HG02870 (cell line): ENCODE data around the gene DNAH11.

ENCODE experiments used
- ATAC-seq: cut with Tn5 transposase; IDR thresholded peaks from one replicate; pipeline ENCODE4 v1.9.1; 2021; ENCODE audit warnings: mild to moderate bottlenecking, moderate library complexity; ENCODE audit not compliant: unreplicated experiment

DNAH11 gene

DNA sequence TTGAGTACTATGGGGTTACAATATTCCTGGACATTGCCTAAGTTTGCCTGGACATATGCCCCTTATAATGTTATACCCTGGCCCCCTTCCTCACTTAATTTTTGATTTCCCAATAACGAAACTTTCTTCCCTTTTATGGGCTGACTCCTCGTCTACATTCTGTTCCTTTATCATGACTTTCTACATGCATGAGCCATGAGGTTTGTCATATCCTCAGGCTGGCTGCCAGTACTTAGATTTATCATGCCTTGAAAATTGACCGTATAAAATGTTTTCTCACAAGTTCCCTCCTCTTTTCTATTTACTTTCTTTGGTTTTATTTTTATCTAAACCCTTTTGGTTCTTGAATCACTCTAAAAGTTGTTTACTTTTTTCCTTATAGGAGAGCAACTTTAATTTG lies 4.7 kb downstream of the DNAH11 start:
- ATAC-seq: no peak

DNA sequence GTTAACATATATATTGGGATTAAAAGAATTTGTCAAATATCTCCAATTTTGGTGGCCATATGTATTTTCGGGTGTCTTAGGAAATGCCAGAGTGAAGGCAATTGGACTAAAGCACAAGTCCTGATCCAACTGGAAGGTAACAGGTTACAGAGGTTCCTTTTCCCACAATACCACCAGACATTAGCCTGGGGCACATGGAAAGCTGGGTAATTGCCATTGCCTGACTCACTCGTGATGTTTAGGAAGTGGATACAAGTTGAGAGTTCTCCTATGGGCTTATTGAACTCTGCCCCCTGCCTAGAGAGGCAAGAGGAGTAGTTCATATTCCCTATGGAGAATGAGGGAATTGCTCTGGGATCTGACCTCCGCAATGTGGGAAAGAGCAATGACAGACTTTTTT lies 5.7 kb downstream of the DNAH11 start:
- ATAC-seq: no peak

DNA sequence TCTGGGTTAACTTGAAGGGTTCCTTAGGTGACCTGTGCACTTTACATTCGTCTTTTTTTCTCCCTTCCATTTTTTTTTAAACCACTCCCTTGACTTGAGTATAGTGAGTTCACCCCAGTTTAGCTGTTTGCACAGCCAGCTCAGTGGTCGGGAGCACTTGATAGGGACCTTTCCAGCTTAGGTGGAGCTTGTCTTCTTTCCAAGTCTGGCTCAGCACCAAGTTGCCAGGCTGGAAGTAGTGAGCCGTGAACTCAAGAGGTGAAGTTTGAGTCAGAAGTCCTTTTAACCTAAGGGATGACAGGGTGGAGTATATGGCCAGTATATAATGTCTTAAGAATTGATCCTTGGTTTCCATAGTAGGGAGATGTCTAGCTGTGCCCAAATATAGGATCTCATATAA lies 7.2 kb downstream of the DNAH11 start:
- no peak for ATAC-seq

DNA sequence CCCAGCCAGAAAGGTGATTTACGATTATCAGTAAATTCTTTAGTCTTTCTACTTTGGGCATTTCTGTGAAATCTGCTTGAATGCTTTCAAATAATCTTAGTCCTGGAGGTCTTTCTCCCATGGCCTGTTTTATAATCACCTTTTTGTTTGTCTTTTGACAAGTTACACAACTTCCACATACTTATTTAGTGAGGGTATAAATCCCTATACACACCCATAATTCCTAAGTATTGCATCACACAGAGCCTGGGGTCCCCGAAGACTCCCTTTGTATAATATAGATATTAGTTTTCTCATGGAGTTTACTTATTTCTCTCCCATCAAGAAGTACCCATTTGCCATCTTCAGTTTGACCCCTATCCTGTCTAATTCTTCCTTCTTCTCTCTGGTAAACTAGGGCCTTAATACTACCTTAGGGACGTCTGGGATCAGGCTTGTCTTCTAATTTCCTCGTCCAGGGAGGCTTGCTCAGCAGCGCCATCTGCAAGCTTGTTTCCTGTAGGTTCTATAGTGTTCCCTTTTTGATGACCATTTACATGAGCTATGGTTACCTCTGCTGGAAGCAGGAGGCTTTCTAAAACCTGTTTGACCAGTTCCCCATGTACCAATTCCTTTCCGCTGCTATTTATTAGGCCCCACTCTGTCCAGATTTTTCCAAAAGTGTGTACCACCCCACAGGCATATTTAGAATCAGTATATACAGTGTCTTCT lies 8.1 kb downstream of the DNAH11 start:
- no peak for ATAC-seq

DNA sequence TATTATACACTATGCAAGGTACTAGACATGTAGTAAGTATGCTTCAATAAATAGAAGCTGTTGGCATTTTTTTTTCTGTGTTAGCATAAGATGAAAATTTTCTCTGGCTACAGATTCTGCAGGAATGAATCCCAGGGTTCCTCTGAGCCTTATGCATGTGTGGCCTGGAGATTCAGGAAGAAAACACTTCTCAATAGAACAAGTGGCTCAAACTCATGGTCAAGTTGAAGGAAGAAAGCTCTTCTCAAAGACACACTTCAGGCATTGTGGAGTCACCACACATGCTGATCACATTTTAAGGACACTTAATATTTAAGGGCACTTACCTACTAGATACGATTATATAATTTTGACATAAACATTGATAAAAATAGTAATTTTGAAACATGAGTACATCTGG lies 19.5 kb downstream of the DNAH11 start:
- no peak for ATAC-seq

DNA sequence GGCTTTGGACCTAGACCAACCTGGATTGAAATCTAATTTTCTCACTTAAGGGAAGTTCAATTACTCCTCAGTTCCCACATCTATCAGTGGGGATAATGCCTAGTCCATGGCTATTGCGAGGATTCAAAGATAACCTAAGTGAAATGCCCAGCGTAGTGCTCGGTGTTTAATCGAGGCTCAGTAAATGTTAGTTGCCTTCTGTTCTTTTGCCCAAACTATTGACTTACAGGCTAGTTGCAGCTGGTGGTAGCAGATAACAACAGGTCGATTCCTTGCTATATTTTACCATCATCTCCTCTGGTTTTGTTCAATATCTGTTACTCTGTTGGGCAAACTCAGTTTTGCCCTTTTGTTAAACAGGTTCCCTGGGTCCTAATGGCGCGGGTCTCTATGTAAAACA lies 22.8 kb downstream of the DNAH11 start:
- ATAC-seq: no peak

DNA sequence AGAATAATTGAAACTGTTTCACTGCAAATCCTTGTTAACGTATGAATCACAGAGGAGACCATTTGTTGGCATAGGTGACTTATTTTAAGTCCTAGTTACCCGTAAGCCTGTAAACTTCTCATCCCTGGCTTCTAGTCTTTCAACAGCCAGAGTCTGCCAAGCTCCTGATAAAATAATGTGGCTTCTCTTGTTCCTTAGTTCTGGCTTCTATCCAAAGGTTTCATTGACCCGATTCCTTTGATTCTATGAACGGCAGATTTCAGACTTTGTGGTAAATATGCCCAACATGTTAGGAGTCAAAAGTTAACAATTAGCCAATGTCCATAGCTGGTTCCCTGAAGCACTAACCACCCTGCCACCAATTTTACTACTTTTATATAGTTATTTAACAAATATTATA lies 23.3 kb downstream of the DNAH11 start:
- ATAC-seq: no peak

DNA sequence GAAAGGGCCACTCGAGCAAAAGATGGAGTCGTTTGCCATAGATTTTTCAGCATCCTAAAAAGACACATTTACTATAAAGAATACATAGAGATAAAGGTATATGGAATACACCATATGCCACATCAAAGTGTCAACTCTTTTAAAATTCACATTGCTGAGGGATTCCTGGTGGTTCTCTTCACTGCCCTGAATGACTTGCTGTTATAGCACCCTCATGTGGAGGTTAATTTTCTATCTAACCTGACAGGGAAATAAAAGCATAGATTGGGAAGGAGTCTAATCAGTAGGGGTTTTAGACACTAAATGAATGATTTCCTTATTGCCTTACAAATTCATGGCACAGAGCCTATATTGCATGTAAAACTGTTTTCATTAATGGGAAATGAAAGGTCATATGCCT lies 25.9 kb downstream of the DNAH11 start:
- ATAC-seq: no peak

DNA sequence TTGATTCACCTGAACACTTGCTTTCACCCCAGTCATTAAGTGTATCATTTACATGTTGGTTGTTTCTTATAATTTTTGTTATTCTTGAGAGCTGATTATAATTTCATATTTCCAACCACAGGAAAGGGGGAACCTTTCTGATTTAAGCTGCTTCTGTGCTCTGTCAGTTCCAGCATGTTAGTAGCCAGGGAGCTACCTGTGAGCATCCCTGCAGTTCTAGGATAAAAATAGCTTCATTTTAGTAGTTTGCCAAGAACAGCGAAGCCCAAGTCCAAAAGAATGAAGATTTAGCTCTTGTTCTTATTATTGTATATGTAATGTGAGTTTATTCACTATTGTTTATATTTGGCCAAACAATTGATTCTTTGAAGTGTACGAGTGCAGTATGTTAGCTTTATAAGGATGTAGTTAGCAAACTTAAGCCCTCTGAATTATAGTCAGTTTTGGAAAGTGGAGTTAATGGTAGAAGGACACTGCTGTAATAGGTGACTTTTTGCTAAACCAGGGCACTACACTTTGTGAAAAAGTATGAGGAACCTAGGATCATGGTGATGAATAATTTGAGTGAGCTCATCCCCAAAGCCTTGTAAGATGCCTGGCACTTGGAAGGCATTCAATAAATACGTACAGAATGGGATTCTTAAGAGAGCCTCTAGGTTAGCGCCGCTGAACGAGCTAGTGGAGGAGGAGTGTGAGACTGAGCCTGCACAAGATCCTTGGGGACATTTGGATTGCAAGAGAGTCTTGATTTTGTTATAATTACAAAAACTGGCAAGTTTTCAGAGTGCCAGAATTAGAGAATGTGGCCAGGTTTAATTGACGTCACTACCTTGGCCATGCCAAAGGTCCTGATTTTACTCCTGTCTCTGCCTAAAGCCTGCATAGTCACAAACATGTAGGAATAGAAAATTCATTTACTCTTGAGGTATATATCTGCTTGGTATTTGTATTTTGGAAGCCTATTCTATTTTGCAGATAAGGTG lies 29.8 kb downstream of the DNAH11 start:
- ATAC-seq: no peak

DNA sequence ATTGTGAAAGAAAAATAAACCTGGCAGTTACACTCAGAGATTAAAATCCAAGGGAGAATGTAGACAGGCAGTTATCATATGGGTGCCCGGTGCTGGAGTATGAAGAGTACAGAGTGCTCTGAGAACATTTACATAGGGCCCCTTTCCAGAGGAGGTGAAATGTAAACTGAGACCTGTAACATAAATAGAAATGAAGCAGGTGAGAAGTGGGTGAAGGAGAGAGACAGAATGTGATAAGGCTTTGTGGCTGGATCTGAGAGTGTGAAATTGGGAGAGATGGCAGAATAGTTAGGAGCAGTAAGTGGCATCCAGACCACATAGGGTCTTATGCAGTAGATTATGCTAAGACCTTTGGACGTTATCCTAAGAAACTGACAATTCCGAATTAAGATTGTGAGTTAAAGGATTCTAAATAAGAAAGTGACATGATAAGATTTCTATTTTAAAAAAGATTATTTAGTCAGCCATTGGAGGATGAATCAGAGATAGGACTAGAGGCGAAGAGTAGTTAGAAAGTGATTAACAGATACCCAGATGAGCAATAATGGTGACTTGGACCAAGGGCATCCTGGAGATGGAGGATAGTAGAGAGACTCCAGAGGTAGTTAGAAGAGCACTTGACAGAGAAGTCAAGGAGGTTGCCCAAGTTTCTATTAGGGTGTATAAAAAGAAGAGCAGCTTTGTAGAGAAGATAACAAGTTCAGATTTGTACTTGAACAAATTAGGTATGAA lies 36.7 kb downstream of the DNAH11 start:
- no peak for ATAC-seq

DNA sequence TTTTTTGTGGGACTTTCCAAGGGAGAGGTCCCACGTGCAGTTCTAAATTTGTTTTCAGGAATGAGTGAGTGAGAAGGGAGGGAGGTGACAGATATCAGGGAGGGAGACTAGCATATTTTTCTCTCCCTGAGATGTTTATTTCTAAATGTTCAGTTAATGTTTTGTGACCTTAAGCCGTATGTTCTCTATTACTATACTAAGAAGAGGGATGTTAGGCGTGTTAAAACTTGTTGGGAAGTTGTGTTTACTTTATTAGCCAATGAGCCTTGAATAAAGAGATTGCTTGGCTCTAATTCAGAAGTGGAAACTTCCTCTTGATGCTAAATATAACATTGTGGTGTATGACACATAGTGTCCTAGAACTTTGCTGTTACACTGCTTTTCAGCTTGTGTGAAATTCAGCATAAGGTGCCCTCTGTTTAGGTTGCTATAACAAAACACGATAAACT lies 37.3 kb downstream of the DNAH11 start:
- ATAC-seq: peak; percentile 50

DNA sequence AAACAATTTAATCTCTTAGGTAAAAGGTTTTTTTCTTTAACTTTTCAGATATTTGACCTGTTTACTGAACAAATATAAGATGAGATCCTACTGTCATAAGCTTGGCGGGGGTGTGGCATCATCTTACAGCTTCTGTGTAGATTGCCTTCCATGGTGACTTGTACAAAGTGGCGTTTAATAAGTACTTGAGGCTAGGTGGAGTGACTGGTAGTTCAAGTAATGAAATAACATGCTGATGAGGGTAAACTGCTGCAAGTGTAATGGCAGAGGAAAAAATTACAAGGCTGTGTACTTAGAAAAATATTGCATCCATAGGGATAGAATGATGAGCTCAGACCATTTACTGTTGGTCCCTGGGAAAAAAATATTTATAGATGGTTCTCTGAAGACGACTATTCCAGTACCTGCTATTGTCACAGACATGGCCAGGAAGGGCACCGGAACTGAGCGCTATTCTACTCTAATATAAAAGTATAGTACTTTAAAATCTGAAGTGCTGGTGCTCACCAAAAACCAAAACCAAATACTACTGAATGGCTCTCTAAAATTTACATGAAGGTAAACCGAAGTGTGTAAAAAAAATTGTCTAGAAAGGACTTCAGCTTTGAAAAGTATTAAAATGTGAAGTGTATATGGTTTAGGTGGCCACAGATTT lies 42.4 kb downstream of the DNAH11 start:
- ATAC-seq: no peak

DNA sequence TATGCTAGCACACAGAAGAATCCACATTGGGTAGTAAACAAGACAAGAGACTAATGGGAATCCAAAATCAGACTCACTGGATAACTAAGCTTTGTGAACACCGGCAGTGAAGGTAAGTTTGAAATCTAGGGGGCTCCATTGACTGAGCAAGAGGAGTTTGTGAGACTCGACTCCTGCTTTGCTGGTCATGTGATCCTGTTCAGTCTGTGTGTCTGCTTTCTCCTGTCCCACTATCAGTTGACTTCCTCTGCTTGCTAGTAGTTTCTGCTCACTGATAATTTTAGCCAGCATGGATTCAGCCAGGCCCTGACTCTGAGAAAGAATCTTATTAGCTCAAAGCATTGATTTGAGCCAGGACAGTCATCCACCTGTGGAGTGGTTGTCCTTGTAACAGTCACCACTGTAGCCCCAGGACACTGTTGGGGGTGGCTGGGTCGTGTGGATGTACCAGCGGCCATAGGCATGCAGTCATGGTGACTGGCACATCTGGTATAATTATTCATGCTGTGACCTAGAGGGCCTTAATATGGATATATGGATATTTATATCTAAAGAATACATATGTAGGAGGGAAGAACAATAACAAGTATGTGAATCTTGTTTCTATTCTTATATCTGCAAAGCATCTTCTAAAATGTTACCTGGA lies 44.4 kb downstream of the DNAH11 start:
- ATAC-seq: no peak

DNA sequence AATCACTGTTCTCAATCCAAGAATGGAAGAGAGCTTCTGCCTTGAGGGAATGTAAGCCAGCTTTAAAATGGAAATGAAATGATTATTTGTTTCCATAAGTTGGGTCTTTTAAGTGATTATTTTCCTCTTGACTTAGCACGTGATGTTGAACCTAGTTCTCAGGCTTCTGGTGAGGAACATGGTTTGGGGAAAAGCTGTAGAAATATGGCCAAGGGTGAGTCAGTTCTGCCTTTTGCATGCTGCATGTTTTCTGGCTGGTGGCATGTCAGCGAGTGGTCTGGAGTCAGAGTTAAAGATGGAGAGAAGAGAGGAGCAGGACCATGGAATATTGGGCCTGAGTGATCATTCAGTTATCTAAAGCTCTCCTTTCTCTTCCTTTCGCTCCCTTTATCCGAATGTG lies 54.0 kb downstream of the DNAH11 start:
- no peak for ATAC-seq

DNA sequence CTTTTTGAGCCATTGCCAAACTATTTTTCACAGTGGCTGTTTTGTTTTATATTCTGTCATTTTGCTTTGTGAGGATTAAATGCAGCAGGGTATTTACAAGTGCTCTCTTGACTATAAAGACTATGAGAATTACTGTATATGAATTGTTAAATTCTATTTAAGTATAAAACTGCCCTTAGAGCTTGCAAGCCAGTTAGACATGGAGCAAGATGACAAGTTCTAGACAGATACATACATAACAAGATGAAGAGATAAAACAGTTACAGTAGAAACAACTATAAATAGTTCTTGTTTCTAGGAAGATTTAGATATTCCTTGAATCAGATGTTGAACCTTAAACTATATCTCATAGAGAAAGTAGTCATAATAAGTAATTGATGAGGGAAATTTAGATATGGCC lies 60.6 kb downstream of the DNAH11 start:
- ATAC-seq: no peak

DNA sequence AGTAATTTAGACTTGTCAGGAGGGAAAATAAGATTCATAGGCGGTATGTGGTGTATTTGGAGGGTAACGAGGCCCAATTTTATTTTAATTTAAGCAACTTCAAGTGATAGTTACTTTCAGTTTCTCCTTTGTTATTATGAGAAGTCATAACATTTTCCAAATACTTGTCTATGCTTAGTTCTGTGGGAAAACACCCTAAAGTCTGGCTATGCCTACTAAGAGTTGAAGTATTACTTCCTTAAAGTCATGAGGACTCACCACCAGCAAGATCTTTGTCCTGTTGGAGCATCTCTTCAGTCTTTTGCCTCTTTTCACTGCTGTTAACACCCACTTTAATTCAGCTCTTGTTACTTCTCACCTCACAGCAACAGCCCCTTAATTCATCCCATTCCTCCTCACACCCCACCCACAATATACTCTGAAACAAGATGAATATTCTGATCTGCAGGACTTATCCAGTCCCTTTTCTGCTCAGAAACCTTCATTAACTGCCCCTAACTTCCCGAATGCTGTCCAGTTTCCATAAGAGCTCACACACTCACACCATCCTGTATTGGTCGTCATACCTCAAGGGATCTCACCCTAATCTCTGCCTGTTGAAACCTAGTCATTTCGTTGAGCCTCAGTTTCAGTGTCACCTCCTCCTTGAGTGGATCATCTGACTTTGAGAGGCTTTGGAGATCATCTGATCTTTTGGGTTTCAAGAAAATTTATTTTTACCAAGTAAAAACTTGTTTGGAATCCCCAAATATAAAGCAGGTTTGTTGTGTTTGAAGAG lies 61.3 kb downstream of the DNAH11 start:
- ATAC-seq: peak; percentile 69

DNA sequence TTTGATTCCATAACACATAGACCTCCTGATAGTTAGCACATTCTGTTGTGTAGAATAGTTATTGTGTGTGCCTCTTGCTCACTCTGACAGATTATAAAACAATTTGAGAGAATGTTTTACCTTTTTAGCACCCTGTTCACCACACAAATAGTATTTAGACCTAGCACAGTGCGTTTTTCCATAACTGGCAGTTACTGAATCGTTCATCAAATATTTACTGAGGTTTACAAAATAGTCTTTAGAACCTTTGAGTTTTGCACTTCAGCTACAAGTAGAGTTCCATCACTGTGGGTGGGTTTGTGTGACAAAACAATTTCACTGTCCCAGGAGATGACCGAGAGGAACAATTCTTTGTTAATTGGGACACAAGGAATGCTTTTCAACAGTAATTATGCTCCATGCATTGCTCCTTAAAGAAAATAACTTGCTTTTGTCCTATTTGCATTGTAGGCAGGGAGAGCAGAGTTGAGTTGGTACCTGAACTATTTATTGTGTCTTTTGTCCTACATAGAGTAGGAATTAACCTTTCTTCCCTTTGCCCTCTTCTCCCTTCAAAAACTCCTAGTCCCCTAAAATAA lies 62.3 kb downstream of the DNAH11 start:
- no peak for ATAC-seq

DNA sequence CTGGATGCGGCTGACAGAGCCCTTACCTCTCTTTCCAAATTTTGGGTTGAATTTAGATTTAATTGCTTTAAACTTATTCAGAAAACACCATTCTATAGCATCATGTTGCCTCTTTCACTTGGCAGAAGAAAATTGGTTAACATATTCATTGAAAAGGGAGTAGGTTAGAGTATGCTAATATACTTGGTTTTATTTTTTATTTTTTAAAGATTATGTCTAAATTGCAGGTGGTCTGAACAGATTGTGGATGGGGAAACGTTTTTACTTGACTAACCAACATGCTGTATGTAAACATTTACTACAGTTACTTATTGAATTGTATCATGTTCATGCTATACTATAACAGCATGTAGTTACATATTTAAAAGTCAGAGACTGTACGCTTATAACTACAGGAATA lies 65.6 kb downstream of the DNAH11 start:
- no peak for ATAC-seq

DNA sequence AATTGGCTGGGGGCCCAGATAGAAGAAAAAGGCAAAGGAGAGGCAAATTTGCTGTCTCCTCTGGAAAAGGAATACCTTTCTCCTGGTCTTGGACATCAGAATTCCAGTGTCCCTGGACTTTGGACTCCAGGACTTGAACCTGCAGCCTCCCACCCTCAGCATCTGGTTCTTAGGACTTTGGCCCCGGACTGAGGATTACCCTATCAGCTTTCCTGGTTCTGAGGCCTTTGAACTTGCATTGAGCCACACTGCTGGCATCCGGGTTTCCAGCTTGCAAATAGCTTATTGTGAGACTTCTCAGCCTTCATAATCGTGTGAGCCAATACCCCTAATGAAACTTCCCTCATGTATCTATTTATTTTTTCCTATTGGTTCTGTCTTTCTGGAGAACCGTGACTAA lies 68.3 kb downstream of the DNAH11 start:
- ATAC-seq: no peak
